CD14-positive monocyte (primary cell): ENCODE results near the gene CEBPB. TPM values are rescaled to one million over a fixed set of nuclear protein-coding genes. Genes with fewer than 3 reads are reported as not detected.

Experiments used
- DNase-seq, 3 donors: peaks; one replicate each; pipeline ENCODE4 v3.0.0-alpha.2; 2011 to 2022
- H2AFZ ChIP-seq: 2 replicates; pipeline ENCODE4 v1.6.0; 2012; ENCODE audit warnings: mild to moderate bottlenecking, low read depth, low read length, inconsistent platforms; ENCODE audit not compliant: insufficient read depth, poor library complexity, severe bottlenecking
- H3K27ac ChIP-seq, 2 donors: 1 replicate in 1 of 2; 2 replicates in 1 of 2; pipeline ENCODE4 v1.5.1; 2012 to 2013; ENCODE audit warnings: low read length in 2 of 2, control low read depth in 1 of 2, inconsistent platforms in 1 of 2, low read depth in 1 of 2, mild to moderate bottlenecking in 1 of 2
- H3K27me3 ChIP-seq, 2 donors: one replicate each; pipeline versions ENCODE4 v1.6.0 to v1.6.1; 2011 to 2013; ENCODE audit warnings: low read length in 2 of 2; ENCODE audit not compliant: control insufficient read depth in 2 of 2, insufficient read depth in 2 of 2
- H3K36me3 ChIP-seq, 2 donors: replicated peaks in 1 of 2; 1 replicate in 1 of 2; 2 replicates in 1 of 2; pipeline versions ENCODE4 v1.5.1 to v1.6.1; 2012 to 2013; ENCODE audit warnings: low read length in 2 of 2, control low read depth in 1 of 2, inconsistent platforms in 1 of 2, mild to moderate bottlenecking in 1 of 2; ENCODE audit not compliant: insufficient read depth in 2 of 2, control insufficient read depth in 1 of 2
- H3K4me1 ChIP-seq, 2 donors: 1 replicate in 1 of 2; 2 replicates in 1 of 2; pipeline versions ENCODE4 v1.5.1 to v1.6.1; 2012 to 2013; ENCODE audit warnings: low read length in 2 of 2, control low read depth in 1 of 2, inconsistent platforms in 1 of 2, mild to moderate bottlenecking in 1 of 2, moderate library complexity in 1 of 2; ENCODE audit not compliant: insufficient read depth in 2 of 2, control insufficient read depth in 1 of 2
- H3K4me2 ChIP-seq: replicated peaks from 2 replicates; pipeline ENCODE3; 2012; ENCODE audit warnings: low read length, moderate library complexity, mild to moderate bottlenecking; ENCODE audit not compliant: poor library complexity, severe bottlenecking; ENCODE audit errors: extremely low read depth
- H3K4me3 ChIP-seq, 3 experiments: fragments of 200-600 bp in 1 of 3; sonication (generic) in 1 of 3; replicated peaks in 1 of 3; 1 replicate in 2 of 3; 2 replicates in 1 of 3; pipeline ENCODE4 v1.5.1; 2011 to 2013; ENCODE audit warnings: low read length in 3 of 3, mild to moderate bottlenecking in 3 of 3, control low read depth in 2 of 3, low read depth in 2 of 3, inconsistent platforms in 1 of 3, moderate library complexity in 1 of 3
- H3K79me2 ChIP-seq: 2 replicates; pipeline ENCODE4 v1.6.0; 2012; ENCODE audit warnings: mild to moderate bottlenecking, control low read depth, inconsistent platforms, low read length, moderate library complexity; ENCODE audit not compliant: insufficient read depth
- H3K9ac ChIP-seq: 2 replicates; pipeline ENCODE4 v1.6.0; 2017; ENCODE audit warnings: low read length, mild to moderate bottlenecking; ENCODE audit not compliant: insufficient read depth, poor library complexity, severe bottlenecking
- H3K9me3 ChIP-seq, 2 donors: replicated peaks in 1 of 2; 1 replicate in 1 of 2; 2 replicates in 1 of 2; pipeline versions ENCODE4 v1.5.1 to v1.6.1; 2012 to 2013; ENCODE audit warnings: low read length in 2 of 2, control low read depth in 1 of 2; ENCODE audit not compliant: control insufficient read depth in 1 of 2, insufficient read depth in 1 of 2
- H4K20me1 ChIP-seq: 2 replicates; pipeline ENCODE4 v1.6.0; 2012; ENCODE audit warnings: mild to moderate bottlenecking, low read length, control low read depth, moderate library complexity; ENCODE audit not compliant: insufficient read depth
- H3K27ac Mint-ChIP-seq, 7 donors: one replicate each; pipeline ENCODE4 v1.8.0; 2020; ENCODE audit warnings: mild to moderate bottlenecking in 7 of 7, mixed read lengths in 7 of 7, moderate library complexity in 6 of 7, inconsistent platforms in 2 of 7
- H3K27me3 Mint-ChIP-seq, 3 donors: one replicate each; pipeline ENCODE4 v1.8.0; 2021 to 2022; ENCODE audit warnings: low read depth in 3 of 3, mild to moderate bottlenecking in 3 of 3, mixed read lengths in 3 of 3, moderate library complexity in 3 of 3, inconsistent platforms in 1 of 3
- H3K36me3 Mint-ChIP-seq, 2 donors: one replicate each; pipeline ENCODE4 v1.8.0; 2020; ENCODE audit warnings: mixed read lengths in 2 of 2, inconsistent platforms in 1 of 2, mild to moderate bottlenecking in 1 of 2
- H3K4me1 Mint-ChIP-seq: one replicate; pipeline ENCODE4 v1.8.0; 2020; ENCODE audit warnings: mild to moderate bottlenecking, mixed read lengths
- H3K4me3 Mint-ChIP-seq, 2 donors: one replicate each; pipeline ENCODE4 v1.8.0; 2020; ENCODE audit warnings: mild to moderate bottlenecking in 2 of 2, mixed read lengths in 2 of 2, moderate library complexity in 1 of 2
- H3K9me3 Mint-ChIP-seq, 7 donors: one replicate each; pipeline ENCODE4 v1.8.0; 2020 to 2022; ENCODE audit warnings: mixed read lengths in 7 of 7, mild to moderate bottlenecking in 6 of 7, moderate library complexity in 6 of 7, inconsistent platforms in 2 of 7
- CTCF ChIP-seq: fragments of 200-600 bp; IDR thresholded peaks from one replicate; pipeline ENCODE4 v1.8.0; 2022; ENCODE audit warnings: antibody characterized with exemption, mild to moderate bottlenecking
- WGBS: methylation state at CpG from one replicate; pipeline ENCODE4 v1.1.5; 2013; ENCODE audit warnings: missing lambda C conversion rate; ENCODE audit not compliant: insufficient coverage; 5-methylcytosine and 5-hydroxymethylcytosine counted together
- intact Hi-C, 2 donors: fragments of 100-400 bp; cut with micrococcal nuclease; formaldehyde crosslinking; loops; one replicate each; pipeline versions ENCODE4 v1.15.0 to v1.15.1; 2023
- polyA plus RNA-seq, 3 donors: library from polyadenylated mRNA; depleted of rRNA in 1 of 3; unstranded in 2 of 3; stranded (reverse) in 1 of 3; fragments of 300-500 nt in 2 of 3; fragments of >200 nt in 1 of 3; fragmentation: Illumina TruSeq in 2 of 3; gene quantifications; 1 replicate in 2 of 3; 2 replicates in 1 of 3; pipeline ENCODE4 v1.2.3, GENCODE V29; 2012 to 2021

Gene CEBPB
- polyA plus RNA-seq, 3 donors = 52.4 to 445 (median 80.8) TPM

- H3K27me3 Mint-ChIP-seq = peaks cover 5 to 8% (median 6%) of the 10 kb centered on the region in 3 donors
- no peak overlapping the region for H3K27ac Mint-ChIP-seq
- peaks cover 11 to 12% of the 10 kb centered on the region in 2 donors for H3K4me1 ChIP-seq
These were observed 9.3 kb upstream of the CEBPB start for GRCh38 chr20:50181344-50181743.

GRCh38 chr20:50182346-50182745, 8.3 kb upstream of the CEBPB start:
- Mint-ChIP-seq H3K36me3 (no peaks in the 10 kb centered on the region), H3K4me1 (peaks cover 24% of the 10 kb centered on the region), H3K27me3 (peaks cover 5 to 6% (median 6%) of the 10 kb centered on the region in 3 donors), H3K27ac (no peak overlapping the region), H3K9me3 (peaks cover 0 to 2% (median 0%) of the 10 kb centered on the region in 7 donors), H3K4me3 (no peak overlapping the region)
- no peak overlapping the region for H2AFZ ChIP-seq
- intact Hi-C loops = no loop called here
- no peaks in the 10 kb centered on the region for H3K36me3 ChIP-seq
- H3K79me2 ChIP-seq = no peaks in the 10 kb centered on the region
- H4K20me1 ChIP-seq = no peaks in the 10 kb centered on the region
- no peak overlapping the region for H3K27ac ChIP-seq
- H3K27me3 ChIP-seq = no peaks in the 10 kb centered on the region
- no peak overlapping the region for H3K9ac ChIP-seq
- TF ChIP-seq CTCF = no peak
- peaks cover 21 to 22% of the 10 kb centered on the region in 2 donors for H3K4me1 ChIP-seq
- H3K4me3 ChIP-seq = no peak overlapping the region
- H3K4me2 ChIP-seq = no peak overlapping the region
- peak in 2 of 3 donors; percentile 38 to 39 for DNase-seq
- H3K9me3 ChIP-seq = no peaks in the 10 kb centered on the region
- no CpG with 5 or more reads among the region's 2 CpGs for WGBS

More at GRCh38 chr20:50181344-50181743, 9.3 kb upstream of the CEBPB start:
- Mint-ChIP-seq H3K4me3 (no peak overlapping the region), H3K9me3 (peaks cover 0 to 2% (median 0%) of the 10 kb centered on the region in 7 donors), H3K36me3 (no peaks in the 10 kb centered on the region), H3K4me1 (peaks cover 16% of the 10 kb centered on the region)
- Histone ChIP-seq H3K9me3 (no peaks in the 10 kb centered on the region), H3K9ac (no peak overlapping the region), H3K36me3 (no peaks in the 10 kb centered on the region), H4K20me1 (no peaks in the 10 kb centered on the region), H2AFZ (no peak overlapping the region), H3K27ac (no peak overlapping the region), H3K79me2 (no peaks in the 10 kb centered on the region), H3K27me3 (no peaks in the 10 kb centered on the region), H3K4me2 (no peak overlapping the region), H3K4me3 (no peak overlapping the region)
- no peak for TF ChIP-seq CTCF
- intact Hi-C loops = no loop called here
- no peak for DNase-seq
- 91% methylated on average over 5 of the region's 10 CpGs for WGBS
